Daoy (cell line): ENCODE data around the gene LTA4H. TPM values are rescaled to one million over a fixed set of nuclear protein-coding genes. Genes with fewer than 3 reads are reported as not detected.
A peak's percentile ranks its signal among the peaks of the same experiment; 100 is the strongest.

Source experiments
- DNase-seq: peaks from one replicate; pipeline ENCODE4 v3.0.0-alpha.2; 2015; ENCODE audit warnings: low read depth
- total RNA-seq: library from RNA; depleted of rRNA; stranded (reverse); fragments of >200 nt; shearing (Covaris generic); gene quantifications from 2 replicates; pipeline ENCODE4 v1.2.3, GENCODE V29; 2014

The LTA4H gene
- total RNA-seq, 1 experiment from 2014 or later, result 73.3 TPM

DNA sequence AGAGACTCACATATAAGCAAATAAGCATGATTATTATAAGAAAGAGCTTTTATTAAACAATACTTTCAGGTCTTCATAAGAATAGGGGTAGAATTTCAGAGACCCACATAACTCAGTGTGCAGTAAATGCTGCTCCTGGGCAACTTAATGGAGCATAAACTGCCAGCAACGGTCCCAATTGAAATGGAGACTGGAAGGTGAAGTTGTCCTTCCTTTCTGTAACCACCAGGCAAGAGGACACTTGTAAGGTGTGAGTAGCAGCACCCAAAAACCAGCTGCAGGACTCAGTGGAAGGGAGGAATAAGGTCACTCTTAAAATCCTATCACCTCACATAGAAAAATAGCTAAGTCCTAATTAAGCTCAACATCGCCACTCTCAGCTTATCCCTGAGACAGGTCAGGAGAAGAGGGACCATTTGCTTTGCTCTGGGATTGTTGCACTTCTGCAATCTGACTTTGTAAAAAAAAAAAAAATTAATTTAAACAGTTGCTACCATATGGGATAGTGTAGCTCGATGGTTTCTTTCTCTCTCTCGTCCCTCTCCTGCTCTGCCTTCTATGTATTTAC is 22.7 kb upstream of the LTA4H start:
- no peak for DNase-seq

DNA sequence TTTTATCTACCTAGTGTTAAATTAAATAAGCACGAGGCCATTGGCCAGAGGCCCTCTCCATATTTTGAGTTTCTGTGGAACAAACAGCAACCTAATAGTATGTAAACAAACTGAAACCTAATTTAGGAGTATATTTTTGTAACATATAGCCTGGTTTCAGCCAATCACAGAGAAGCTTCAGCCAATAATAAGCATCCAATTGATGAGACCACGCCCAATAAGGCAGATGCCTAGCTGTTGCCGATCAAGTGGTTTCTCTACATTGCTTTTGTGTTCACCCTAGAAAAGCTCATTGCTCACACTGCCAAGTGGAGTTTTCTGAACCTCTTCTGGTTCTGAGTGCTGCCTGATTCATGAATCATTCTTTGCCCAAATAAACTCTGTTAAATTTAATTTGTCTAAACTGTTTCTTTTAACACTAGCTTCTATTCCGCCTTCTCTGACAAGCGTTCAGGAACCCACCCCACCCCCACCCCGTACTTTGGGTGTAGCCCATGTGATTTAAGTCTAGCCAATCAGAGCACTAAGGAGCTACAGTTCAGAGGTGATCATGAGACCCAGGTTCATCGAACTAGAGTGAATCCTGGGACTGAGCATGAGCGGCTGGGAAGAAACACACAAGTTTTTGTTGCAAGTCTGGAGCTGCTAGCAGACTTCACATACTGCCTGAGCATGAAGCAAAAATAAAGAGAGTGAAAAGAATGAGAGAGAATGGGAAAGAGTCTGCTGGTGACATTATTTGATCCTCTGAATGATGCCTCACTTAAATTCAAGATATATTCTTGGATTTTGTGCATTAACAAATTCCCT is 21.5 kb upstream of the LTA4H start:
- DNase-seq, result no peak

DNA sequence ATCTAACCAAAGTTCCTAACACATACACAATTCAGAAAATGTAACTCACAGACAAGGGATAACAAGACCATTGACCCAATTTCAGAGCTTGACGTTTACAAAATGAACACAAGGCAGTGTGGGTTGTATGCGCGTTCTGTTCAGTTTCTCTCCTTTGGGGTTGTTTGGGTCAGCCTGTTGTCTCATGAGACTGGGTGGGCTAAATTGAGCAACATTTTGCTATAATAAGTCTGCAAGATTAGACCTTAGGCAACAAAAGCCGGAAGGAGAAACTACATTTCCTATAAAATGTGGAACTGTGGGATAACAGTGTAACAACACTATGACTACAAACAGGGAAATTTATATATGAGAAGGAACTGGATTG is 18.8 kb upstream of the LTA4H start:
- DNase-seq, result no peak

DNA sequence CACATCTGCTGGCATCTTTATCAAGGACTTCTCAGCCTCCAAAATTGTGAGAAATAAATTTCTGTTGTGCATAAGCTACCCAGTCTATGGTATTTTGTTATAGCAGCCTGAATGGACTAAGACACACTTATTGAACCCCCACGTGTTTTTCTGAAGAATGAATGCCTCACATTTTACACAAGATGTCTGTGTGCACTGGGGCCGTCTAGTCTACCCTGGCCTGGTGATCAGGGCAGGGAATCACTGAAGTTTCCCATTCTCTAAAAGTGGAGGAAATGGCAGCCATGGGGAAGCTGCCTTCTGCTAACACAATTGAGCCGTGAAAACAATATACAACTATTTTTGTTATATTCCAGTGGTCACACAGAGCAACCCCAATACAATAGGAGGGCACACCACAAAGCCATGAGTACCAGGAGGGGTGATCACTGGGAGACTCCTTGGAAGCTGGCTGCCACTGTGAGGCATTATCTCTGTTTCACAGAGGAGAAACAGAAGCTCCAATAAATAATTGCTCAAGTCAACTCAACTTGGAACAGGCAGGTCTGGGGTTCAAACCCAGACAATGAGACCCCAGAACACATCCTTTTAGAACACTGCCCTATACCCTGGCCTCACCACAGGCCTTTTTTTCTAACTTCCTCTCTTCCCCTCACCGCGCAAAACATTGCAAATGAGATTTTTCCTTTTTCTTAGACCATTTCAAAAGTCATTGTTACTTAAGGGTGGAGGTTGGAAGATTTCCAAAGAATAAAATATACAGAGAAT is 18.3 kb upstream of the LTA4H start:
- no peak for DNase-seq

DNA sequence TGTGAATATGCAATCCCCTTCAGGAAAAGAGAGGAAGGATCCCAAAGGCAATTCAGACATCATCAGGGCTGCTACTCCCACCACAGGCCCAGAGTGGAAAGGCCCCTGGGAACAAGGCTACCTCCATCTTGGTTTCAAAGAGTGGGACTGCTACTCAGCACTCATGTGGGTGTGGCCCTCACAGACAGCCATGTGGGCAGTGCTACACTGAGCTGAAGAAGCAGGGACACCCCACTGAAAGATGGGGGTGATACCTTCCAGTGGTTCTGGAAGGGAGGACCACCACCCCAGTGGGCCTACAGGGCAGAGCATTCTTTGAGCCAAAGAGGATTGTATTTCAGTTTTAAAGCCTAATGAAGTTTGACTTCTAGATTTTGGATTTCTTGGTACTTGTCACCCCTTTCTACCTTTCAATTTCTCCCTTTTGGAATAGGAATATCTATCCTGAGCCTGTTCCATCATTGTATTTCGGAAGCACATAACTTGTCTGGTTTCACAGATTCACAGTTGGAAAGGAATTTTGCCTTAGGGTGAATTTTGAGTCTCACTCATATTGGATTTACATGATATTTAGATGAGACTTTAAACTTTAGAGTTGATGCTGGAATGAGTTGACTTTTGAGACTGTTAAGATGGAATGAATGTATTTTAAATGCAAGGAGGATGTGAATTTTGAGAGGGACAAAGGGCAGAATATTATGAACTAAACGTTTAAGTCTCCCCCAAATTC is 16.5 kb upstream of the LTA4H start:
- no peak for DNase-seq

DNA sequence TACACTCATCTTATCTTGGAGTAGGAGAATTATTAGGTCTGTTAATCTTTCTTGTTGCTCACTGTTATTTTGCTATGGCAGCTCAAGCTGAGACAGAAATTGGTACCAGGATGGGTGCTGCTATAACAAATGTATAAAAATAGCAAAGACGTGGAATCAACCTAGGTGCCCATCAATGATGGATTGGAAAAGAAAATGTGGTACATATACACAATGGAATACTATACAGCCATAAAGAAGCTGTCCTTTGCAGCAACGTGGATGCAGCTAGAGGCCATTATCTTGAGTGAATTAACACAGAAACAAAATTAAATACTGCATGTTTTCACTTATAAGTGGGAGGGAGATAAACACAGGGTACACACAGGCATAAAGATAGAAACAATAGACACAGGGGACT is 14.8 kb upstream of the LTA4H start:
- DNase-seq, result no peak

DNA sequence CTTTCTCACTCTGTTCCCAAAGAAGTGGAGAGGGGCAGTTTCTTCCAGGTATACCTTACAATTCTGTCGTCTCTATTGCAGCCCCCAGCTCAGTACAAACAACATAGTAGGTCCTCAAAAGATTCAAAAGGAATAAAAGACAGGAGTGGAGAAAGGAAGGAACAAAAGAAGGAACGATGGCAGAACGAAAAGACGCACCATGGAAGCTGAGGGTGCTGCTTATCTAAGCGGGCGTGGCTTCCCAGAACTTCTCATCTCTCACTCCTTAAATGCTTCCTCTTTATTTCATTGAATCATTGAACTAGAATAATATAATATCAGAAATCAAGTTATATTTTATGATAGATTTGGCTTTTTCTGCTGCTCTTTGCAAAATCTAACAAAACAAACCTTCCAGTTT is 13.7 kb upstream of the LTA4H start:
- no peak for DNase-seq

DNA sequence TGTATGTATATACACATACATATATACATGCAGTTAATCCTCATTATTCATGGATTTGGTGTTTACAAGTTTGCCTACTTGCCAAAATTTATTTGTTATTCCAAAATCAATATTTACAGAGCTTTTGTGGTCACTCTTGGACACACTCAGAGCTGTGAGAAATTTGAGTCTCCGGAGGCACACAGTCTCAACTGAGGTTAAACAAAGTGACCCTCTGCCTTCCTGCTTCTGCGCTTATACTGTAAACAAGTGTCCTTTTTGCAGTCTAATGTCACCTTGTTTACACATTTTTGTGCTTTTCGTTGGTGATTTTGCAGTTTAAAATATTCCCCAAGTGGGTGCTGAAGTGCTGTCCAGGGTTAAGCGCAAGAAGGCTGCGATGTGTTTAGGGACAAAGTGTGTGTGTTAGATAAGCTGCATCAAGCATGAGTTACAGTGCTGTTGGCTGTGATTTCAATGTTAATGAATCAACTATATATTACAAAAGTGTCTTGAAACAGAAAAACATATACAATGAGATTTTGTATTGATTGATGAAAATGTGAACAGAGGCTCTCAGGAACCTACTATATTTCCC is 13.1 kb upstream of the LTA4H start:
- no peak for DNase-seq

DNA sequence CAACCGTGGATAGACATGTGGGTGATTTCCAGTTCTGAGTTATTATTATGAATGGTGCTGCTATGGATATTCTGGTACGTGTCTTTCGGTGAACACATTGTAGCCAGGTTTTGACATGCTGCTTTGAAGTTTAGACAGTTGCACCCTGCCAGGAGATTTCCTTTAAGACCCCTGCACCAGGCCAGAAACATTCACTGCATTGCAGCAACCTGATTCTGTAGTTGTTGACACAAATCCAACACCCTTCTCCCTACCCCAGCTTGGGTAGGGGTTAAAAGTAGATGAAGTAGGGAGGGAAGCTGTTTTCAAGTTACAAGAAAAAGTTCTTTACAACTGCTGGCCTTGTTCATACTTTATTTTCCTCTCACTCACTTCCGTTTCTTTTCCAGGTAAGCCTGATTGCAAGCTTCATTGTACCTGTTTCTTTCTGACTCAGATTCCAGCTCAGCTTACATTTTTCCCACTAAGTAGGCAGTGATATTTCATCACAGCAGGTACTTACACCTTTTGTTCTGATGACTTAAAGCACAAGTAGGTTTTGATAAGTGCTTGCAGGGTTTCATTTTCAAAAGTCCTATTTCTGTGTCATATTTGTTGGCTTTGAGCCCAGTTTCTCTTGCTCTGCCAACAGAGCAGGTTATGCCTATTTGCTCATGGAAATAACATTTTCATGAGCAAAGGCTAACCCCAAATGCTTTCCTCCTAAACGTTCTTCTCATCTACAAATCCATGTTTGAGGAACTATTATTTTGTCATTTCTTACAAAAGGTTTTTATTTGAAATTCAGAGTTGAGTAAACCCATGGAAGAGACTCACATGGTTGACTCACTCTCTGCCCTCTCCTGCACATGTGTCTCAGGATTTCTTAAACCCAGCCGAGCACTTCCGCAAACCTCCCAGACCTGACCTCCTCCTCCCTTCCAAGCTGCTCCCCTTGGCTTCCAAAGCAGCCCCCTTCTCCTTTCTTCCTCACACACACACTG is 12.1 kb upstream of the LTA4H start:
- peak; percentile 43 for DNase-seq

DNA sequence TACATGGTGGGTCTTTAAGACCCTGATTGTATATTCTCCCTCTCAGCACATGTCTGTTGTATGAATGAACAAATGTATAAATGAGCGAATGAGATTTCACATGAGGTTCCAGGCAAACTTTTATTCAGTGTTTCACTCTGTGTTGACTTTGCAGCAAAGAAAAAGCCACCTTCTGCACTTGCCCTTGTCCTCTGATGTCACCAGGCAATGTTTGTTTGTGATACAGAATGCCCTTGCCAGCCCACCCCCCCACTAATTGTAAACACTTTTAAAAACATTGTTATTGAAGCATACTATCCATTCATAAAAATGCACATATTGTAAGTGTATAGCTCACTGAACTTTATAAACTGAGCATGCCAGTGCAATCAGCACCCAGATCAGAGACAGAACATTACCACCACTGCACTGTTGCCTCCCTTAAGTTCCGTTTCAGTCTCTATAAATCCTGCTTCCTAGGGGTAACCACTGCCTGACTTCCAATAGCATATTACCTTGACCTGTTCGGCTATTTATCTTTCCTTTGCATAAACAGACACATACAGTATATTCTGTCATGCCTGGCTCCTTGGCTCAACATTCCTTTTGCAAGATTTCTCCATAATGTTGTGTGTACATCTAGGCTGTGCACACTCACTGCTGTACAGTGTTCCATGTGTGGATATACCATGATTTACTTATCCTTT is 11.3 kb upstream of the LTA4H start:
- DNase-seq, result no peak

DNA sequence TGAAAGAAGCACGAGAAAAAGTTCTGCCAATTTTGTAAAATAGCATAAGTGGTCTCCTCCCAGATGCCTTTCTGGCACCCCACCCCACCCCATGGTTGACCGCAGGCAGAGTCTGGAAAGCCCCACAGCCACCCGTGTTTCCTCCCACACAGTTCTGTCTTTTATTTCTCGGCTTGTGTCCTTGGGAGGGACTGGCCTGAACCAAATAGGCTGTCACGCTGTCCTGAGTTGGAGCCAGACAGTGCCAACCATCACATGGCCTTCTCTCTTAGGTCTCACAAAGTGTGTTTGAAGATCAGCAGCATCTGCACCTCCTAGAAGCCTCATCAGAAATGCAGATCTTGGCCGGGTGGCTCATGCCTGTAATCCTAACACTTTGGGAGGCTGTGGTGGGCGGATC is 10.2 kb upstream of the LTA4H start:
- DNase-seq, result no peak

DNA sequence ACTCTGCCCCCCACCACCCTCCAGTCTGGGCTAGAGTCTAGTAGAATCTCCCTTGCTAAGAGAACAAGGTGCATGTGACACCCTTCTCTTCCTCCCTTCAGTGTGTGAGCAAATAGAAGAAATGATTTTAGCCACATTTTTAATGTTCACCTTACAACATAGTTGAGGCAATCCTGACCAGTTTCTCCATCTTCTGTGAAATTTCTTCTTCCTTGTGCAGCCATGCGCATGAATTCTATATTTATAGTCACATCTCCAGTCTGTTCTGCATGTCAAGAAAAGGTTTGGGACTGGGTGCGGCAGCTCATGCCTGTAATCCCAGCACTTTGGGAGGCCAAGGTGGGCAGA is 9.5 kb upstream of the LTA4H start:
- no peak for DNase-seq

DNA sequence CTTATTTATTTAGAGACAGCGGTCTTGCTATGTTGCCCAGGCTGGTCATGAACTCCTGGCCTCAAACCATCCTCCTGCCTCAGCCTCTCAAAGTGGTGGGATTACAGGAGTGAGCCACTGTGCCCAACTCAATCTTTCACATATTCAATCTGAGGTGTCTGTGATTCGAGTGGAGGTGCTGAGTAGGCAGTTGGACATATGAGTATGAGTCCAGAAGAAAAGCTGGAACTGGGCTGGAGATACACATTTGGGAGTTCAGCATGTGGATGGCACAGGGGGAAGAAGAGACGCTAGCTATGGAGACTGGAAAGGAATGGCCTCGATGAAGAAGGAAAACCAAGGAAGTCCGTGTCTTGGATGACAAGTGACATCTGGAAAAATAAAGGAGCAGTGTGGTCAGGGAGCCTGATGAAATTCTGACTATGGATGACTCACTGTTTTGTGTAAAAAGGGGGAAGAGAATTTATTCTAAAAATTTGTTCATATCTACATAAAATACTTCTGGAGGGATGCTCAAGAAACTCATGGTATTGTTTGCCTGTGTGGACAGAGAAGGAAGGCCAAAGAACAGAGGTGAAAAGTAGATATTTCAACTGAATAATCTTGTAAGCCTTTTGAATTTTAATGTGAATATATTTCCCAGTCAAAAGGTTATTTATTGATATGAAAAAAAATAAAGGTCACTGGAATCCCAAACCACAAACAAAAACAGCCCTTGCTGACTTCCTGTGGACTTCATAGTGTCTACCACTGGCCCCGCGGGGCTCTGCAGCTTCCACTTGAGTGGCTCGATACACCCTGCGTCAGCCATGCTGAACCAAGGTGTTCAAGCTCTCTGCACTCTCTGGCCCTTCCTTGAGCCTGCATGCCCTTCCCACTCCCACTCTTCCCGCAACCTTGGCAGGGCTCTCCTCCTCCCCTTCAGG is 8.9 kb upstream of the LTA4H start:
- peak; percentile 36 for DNase-seq

DNA sequence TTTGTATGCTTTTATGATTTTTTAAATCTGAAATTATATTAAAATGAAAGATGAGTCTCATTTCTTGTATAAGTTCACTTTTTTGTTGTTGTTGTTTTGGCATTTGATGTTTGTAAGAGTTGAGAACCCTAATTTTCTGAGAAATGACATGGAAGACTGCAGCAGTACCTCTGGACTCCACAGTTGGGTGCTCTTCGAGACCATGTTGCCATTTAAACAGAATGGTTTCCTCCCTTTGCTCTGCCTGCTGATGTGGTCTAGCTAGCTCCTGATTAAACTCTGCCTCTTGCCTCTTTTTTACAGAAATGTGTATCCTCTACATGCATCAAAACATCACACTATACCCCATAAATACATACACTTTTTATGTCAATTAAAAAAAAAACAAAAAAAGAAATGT is 5.8 kb upstream of the LTA4H start:
- DNase-seq, result no peak

DNA sequence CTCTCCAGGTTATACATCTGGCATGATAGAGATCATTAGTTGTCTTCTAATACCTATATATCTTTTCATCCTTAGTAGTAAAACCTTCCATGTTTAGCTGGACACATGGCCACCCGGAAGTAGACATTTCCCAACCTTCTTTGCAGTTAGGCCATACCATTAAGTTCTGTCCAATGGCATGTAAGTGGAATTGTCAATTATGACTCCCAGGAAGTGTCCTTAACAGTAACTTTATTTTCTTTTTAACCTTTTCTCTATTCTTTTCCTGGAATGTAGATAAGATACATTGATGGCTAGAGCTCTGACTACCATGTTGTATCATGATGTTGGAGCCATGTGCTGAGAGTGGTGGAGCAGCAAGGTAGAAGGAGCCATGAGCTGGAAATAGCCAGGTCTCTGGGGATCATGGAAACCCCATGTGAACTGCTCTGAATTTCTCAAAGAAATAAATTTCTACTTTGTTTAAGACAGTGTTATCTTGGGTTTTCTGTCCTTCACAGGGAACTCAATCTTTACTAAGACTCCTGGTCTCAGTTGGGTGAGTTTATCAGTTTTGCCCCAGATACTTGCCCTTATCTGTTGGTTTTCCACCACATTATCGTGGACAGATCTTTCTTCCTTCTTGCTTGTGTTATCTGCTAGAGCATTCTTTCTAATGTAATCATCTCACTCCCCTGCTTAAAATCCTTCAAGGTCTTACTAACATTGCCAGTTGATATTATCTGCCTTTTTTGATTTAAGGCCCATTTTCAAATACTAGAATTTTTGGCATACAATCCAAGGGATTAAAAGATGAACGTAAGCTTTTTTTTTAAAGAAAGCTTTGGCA is 5.1 kb upstream of the LTA4H start:
- no peak for DNase-seq

DNA sequence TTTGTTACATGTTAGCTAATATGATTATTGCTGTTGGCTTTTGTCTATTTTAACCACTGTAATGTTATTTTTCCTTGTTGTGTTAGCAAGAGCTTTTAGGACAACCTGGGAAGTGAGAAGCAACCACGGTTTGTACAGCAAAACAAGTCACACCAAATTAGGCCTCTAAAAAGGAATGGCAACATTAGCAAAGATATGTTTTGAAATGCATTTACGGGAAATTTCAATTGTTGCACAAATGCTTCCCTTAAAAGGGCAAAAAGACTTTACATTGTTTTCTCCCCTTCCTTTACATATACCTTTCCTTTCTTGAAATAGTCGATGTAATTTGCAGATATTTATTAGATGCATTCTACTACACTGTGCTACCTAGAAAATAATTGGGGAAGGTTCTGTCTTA is 4.1 kb upstream of the LTA4H start:
- DNase-seq, result no peak

DNA sequence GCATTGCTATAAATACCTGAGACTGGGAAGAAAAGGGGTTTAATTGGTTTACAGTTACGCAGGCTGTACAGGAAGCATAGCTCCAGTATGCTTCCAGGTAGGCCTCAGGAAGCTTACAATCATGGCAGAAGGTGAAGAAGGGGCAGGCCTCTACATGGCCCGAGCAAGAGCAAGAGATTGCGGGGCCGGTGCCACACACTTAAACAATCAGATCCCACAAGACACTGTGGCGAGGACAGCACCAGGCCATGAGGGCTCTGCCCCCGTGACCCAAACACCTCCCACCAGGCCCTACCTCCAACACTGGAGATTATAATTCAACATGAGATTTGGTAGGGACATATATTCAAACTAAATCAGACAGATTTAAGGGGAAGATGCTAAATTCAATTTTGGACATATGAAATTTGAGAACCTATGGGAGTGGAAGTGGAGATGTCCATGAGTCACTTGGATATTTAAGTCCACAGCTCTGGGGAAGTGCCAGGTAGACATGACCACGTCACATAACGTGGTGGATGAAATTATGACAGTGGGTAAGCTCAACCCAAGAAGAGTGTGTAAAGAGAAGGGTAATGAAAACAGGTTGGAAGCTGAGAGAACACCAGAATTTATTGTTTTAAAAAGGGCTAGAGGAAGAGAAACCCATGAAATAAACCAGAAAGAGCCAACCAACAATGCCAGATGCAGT is 1.5 kb upstream of the LTA4H start:
- DNase-seq, result peak; percentile 22
